ENCODE data around the gene WDR37. TPM values are rescaled to one million over a fixed set of nuclear protein-coding genes. Genes with fewer than 3 reads are reported as not detected.

WDR37 gene
- total and polyA plus RNA-seq, 10 of the 15 experiments (the other 5 are each of a cell fraction or from before 2014, with no cell fraction given), result 1.9 to 11.1 (median 7.1) TPM

GRCh38 chr10:1136268-1136667 lies 80.1 kb downstream of the WDR37 start:
- peaks cover 2% of the 10 kb centered on the region; the same call in 2 of the 3 replicates for H3K9me3 ChIP-seq (replicated peaks; ENCODE audit: control insufficient read depth, insufficient read depth, low read length)
- H3K36me3 ChIP-seq (ENCODE audit: control insufficient read depth in 2 of 2, insufficient read depth in 2 of 2, low read length in 1 of 2), result peaks cover 1 to 2% of the 10 kb centered on the region in 2 experiments; a peak in 1 of 4 replicates
- ChIA-PET RAD21 (ENCODE audit: unreplicated experiment) (no interaction called here), POLR2A (no interaction called here), SMC1A (ENCODE audit: uncharacterized antibody, unreplicated experiment) (no interaction called here), CTCF (no interaction called here)
- H3K4me2 ChIP-seq (ENCODE audit: control insufficient read depth, insufficient read depth), result no peak overlapping the region
- no peak overlapping the region for H2AFZ ChIP-seq (ENCODE audit: control insufficient read depth, low read depth, low read length)
- no peaks in the 10 kb centered on the region for H3K79me2 ChIP-seq (ENCODE audit: control insufficient read depth, insufficient read depth, low read length)
- no peak overlapping the region for H3K27ac ChIP-seq (ENCODE audit: control insufficient read depth, insufficient read depth)
- no peaks in the 10 kb centered on the region for H4K20me1 ChIP-seq (ENCODE audit: control insufficient read depth, insufficient read depth)
- ATAC-seq (no peak), DNase-seq (ENCODE audit: low read depth, low spot score) (no peak), FAIRE-seq (no peak)
- intact Hi-C loops (cut with micrococcal nuclease; ENCODE audit: unreplicated experiment), result no loop called here
- H3K27me3 ChIP-seq (replicated peaks in 1 of 2; ENCODE audit: control insufficient read depth in 2 of 2, insufficient read depth in 2 of 2, low read length in 1 of 2), result no peaks in the 10 kb centered on the region
- BruUV-seq (replicated peaks), result no TSS peak
- no peak overlapping the region for H3K9ac ChIP-seq (ENCODE audit: control insufficient read depth, insufficient read depth, low read length)
- in situ Hi-C loops (cut with MboI), result no loop called here
- H3K4me3 ChIP-seq, result no peak overlapping the region
- no peaks in the 10 kb centered on the region for H3K4me1 ChIP-seq (ENCODE audit: control insufficient read depth, insufficient read depth, low read length)
- TF ChIP-seq KAT2A (conservative IDR thresholded peaks at IDR 0.05; ENCODE audit: control insufficient read depth, low read depth, low read length) (no peak), E2F8 (IDR thresholded peaks at IDR 0.05; ENCODE audit: low read depth, partially characterized antibody) (no peak), MEF2B (IDR thresholded peaks at IDR 0.05; ENCODE audit: partially characterized antibody, poor library complexity, severe bottlenecking) (no peak), SMAD5 (IDR thresholded peaks at IDR 0.05; ENCODE audit: low read depth) (no peak), RAD51 (IDR thresholded peaks at IDR 0.05) (no peak), YBX1 (IDR thresholded peaks at IDR 0.05) (no peak), HDAC6 (IDR thresholded peaks at IDR 0.05; ENCODE audit: unreplicated experiment) (no peak), KLF5 (IDR thresholded peaks at IDR 0.05; ENCODE audit: partially characterized antibody) (no peak), CBFB (IDR thresholded peaks at IDR 0.05; ENCODE audit: low read depth) (no peak), ZBTB4 (CRISPR knock-in tag; IDR thresholded peaks at IDR 0.05) (no peak), RAD21 (IDR thresholded peaks at IDR 0.05; ENCODE audit: insufficient read depth, low read depth, low read length) (no peak)

Data from GM12878 (cell line).